ENCODE data around the gene SEC31A. TPM values are rescaled to one million over a fixed set of nuclear protein-coding genes. Genes with fewer than 3 reads are reported as not detected.

SEC31A gene
- total and polyA plus RNA-seq, 10 donors: 63.6 to 204 (median 146) TPM

- Histone ChIP-seq H3K27ac (no peak overlapping the region), H3K4me1 (peaks cover 0 to 7% (median 2%) of the 10 kb centered on the region in 6 donors), H3K36me3 (peaks cover 0 to 32% (median 23%) of the 10 kb centered on the region in 6 donors), H3K9me3 (no peaks in the 10 kb centered on the region), H3K4me3 (no peak overlapping the region), H3K27me3 (replicated peaks in 1 of 7) (no peaks in the 10 kb centered on the region)
- WGBS, 5 donors: 89 to 97% (median 91%) methylated on average over 1 of the region's 1 CpG
- DNase-seq: no peak
- intact Hi-C loops (cut with DNase I; ENCODE audit: low total_unique reads): no loop called here
- no peak for TF ChIP-seq POLR2A (IDR thresholded peaks at IDR 0.05)
- no peak for TF ChIP-seq POLR2AphosphoS5 (IDR thresholded peaks at IDR 0.05)
- no peak for TF ChIP-seq CTCF (IDR thresholded peaks at IDR 0.05 in 8 of 11, conservative IDR thresholded peaks at IDR 0.05 in 3 of 11)
Measured at GRCh38 chr4:82814034-82814433, 76.9 kb downstream of the SEC31A start.

GRCh38 chr4:82811838-82812341, 79.1 kb downstream of the SEC31A start:
- intact Hi-C loops (cut with DNase I; ENCODE audit: low total_unique reads): no loop called here
- Histone ChIP-seq H3K4me1 (peaks cover 0 to 7% (median 2%) of the 10 kb centered on the region in 6 donors), H3K4me3 (no peak overlapping the region), H3K27ac (peak overlapping the region in 5 of 8 donors; percentile 17 to 44 (median 32)), H3K36me3 (peaks cover 0 to 10% (median 3%) of the 10 kb centered on the region in 6 donors), H3K9me3 (no peaks in the 10 kb centered on the region), H3K27me3 (replicated peaks in 1 of 7) (no peaks in the 10 kb centered on the region)
- WGBS, 5 donors: 26 to 36% (median 27%) methylated on average over 6 of the region's 6 CpGs
- DNase-seq: no peak
- no peak for TF ChIP-seq POLR2AphosphoS5 (IDR thresholded peaks at IDR 0.05)
- TF ChIP-seq POLR2A (IDR thresholded peaks at IDR 0.05): no peak
- TF ChIP-seq CTCF (IDR thresholded peaks at IDR 0.05 in 8 of 11, conservative IDR thresholded peaks at IDR 0.05 in 3 of 11): no peak

GRCh38 chr4:82811392-82811791, 79.6 kb downstream of the SEC31A start:
- Histone ChIP-seq H3K9me3 (no peaks in the 10 kb centered on the region), H3K27ac (peak overlapping the region in 2 of 8 donors; percentile 30 to 38), H3K36me3 (peaks cover 0 to 5% (median 0%) of the 10 kb centered on the region in 6 donors), H3K4me3 (no peak overlapping the region), H3K27me3 (replicated peaks in 1 of 7) (no peaks in the 10 kb centered on the region), H3K4me1 (peaks cover 0 to 7% (median 2%) of the 10 kb centered on the region in 6 donors)
- TF ChIP-seq CTCF (IDR thresholded peaks at IDR 0.05 in 8 of 11, conservative IDR thresholded peaks at IDR 0.05 in 3 of 11) (no peak), POLR2A (IDR thresholded peaks at IDR 0.05) (no peak), POLR2AphosphoS5 (IDR thresholded peaks at IDR 0.05) (no peak)
- intact Hi-C loops (cut with DNase I; ENCODE audit: low total_unique reads): no loop called here
- DNase-seq: no peak
- 75 to 100% (median 81%) methylated on average over 1 of the region's 1 CpG; no CpG with 5 or more reads in 1 of the 5 donors for WGBS, 5 donors

- 66 to 78% (median 73%) methylated on average over 4 of the region's 4 CpGs for WGBS, 5 donors
- intact Hi-C loops (cut with DNase I; ENCODE audit: low total_unique reads): no loop called here
- TF ChIP-seq POLR2A (IDR thresholded peaks at IDR 0.05) (no peak), CTCF (IDR thresholded peaks at IDR 0.05 in 8 of 11, conservative IDR thresholded peaks at IDR 0.05 in 3 of 11) (no peak), POLR2AphosphoS5 (IDR thresholded peaks at IDR 0.05) (no peak)
Measured at GRCh38 chr4:82810176-82810575, 80.8 kb downstream of the SEC31A start.

More at GRCh38 chr4:82810176-82810575, 80.8 kb downstream of the SEC31A start:
- Histone ChIP-seq H3K27me3 (replicated peaks in 1 of 7) (no peaks in the 10 kb centered on the region), H3K4me1 (peaks cover 0 to 7% (median 2%) of the 10 kb centered on the region in 6 donors), H3K27ac (no peak overlapping the region), H3K36me3 (no peaks in the 10 kb centered on the region), H3K4me3 (no peak overlapping the region), H3K9me3 (no peaks in the 10 kb centered on the region)
- DNase-seq: no peak
